ENCODE measurements around the gene NTM.

DNA sequence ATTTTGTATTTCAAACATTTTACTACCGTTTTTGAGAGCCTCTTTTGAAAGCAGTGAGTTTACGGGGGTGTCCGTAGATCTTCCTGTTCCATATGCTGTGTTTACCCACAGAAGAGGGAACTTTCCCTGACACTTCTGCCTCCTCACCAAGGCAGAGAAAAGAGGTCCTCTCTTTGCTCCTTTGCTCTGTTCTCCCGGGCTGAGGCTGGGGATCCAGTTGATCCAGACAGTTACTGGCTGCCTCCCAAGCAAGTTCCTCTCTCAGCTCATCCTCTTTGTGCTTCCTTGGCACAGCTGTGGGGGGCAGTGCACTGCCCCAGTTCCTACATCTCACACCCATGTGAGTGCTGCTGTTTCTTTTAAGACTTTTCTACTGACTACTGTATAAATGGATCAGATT is 813.7 kb downstream of the NTM start:
- no peak for TF ChIP-seq POLR2AphosphoS5 (IDR thresholded peaks at IDR 0.05; ENCODE audit: low read depth)
- no peak for TF ChIP-seq CTCF (IDR thresholded peaks at IDR 0.05; ENCODE audit: insufficient read depth, low read length)
- no peak for TF ChIP-seq GABPA (IDR thresholded peaks at IDR 0.05; ENCODE audit: low read depth)
- TF ChIP-seq, protein P1, sequence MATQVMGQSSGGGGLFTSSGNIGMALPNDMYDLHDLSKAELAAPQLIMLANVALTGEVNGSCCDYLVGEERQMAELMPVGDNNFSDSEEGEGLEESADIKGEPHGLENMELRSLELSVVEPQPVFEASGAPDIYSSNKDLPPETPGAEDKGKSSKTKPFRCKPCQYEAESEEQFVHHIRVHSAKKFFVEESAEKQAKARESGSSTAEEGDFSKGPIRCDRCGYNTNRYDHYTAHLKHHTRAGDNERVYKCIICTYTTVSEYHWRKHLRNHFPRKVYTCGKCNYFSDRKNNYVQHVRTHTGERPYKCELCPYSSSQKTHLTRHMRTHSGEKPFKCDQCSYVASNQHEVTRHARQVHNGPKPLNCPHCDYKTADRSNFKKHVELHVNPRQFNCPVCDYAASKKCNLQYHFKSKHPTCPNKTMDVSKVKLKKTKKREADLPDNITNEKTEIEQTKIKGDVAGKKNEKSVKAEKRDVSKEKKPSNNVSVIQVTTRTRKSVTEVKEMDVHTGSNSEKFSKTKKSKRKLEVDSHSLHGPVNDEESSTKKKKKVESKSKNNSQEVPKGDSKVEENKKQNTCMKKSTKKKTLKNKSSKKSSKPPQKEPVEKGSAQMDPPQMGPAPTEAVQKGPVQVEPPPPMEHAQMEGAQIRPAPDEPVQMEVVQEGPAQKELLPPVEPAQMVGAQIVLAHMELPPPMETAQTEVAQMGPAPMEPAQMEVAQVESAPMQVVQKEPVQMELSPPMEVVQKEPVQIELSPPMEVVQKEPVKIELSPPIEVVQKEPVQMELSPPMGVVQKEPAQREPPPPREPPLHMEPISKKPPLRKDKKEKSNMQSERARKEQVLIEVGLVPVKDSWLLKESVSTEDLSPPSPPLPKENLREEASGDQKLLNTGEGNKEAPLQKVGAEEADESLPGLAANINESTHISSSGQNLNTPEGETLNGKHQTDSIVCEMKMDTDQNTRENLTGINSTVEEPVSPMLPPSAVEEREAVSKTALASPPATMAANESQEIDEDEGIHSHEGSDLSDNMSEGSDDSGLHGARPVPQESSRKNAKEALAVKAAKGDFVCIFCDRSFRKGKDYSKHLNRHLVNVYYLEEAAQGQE (IDR thresholded peaks at IDR 0.05; ENCODE audit: insufficient replicate concordance, low read depth) = no peak
